A673 (cell line): Measurements from ENCODE around the gene DUSP19. TPM values are rescaled to one million over a fixed set of nuclear protein-coding genes. Genes with fewer than 3 reads are reported as not detected.

Experiments
- BruUV-seq: library from RNA; stranded (reverse); fragments of 400-500 nt; replicated peaks from 2 replicates; lab custom pipeline; 2021; lab: Mats Ljungman, UMichigan
- CTCF ChIA-PET: fragments of 300-600 bp; sonication (Branson Sonifier 250); formaldehyde crosslinking; loops from one replicate; lab custom pipeline; 2022; ENCODE audit warnings: antibody characterized with exemption; lab: Charles Lee
- POLR2A ChIA-PET: fragments of 300-600 bp; sonication (Branson Sonifier 250); formaldehyde crosslinking; loops from one replicate; lab custom pipeline; 2022; ENCODE audit warnings: antibody characterized with exemption; ENCODE audit not compliant: low non-redundant PET; lab: Charles Lee
- DNase-seq: peaks from one replicate; pipeline ENCODE4 v3.0.0-alpha.2; 2015; ENCODE audit warnings: low spot score
- H3K27ac ChIP-seq: fragments of 200-600 bp; sonication (generic); 2 replicates; pipeline ENCODE4 v1.5.1; 2016; ENCODE audit warnings: mixed run types, low read depth, mild to moderate bottlenecking, mixed read lengths, antibody characterized with exemption, low read length; ENCODE audit not compliant: poor library complexity, severe bottlenecking
- H3K27me3 ChIP-seq: fragments of 200-600 bp; sonication (generic); replicated peaks from 2 replicates; pipeline ENCODE4 v1.6.1; 2017; ENCODE audit warnings: mixed run types, low read depth, mild to moderate bottlenecking, mixed read lengths, antibody characterized with exemption, low read length; ENCODE audit not compliant: insufficient read depth, poor library complexity
- H3K36me3 ChIP-seq: fragments of 200-600 bp; sonication (generic); 2 replicates; pipeline ENCODE4 v1.6.1; 2016; ENCODE audit warnings: mixed run types, mild to moderate bottlenecking, mixed read lengths, antibody characterized with exemption, low read length; ENCODE audit not compliant: insufficient read depth, poor library complexity, severe bottlenecking
- H3K4me1 ChIP-seq: fragments of 200-600 bp; sonication (generic); 2 replicates; pipeline ENCODE4 v1.6.1; 2017; ENCODE audit warnings: mixed run types, mild to moderate bottlenecking, mixed read lengths, antibody characterized with exemption, low read length; ENCODE audit not compliant: insufficient read depth, poor library complexity, severe bottlenecking
- H3K4me3 ChIP-seq: fragments of 200-600 bp; sonication (generic); 2 replicates; pipeline ENCODE4 v1.5.1; 2016; ENCODE audit warnings: low read depth, mixed run types, mild to moderate bottlenecking, mixed read lengths, low read length; ENCODE audit not compliant: poor library complexity, severe bottlenecking
- H3K9me3 ChIP-seq: fragments of 200-600 bp; sonication (generic); 2 replicates; pipeline ENCODE4 v1.6.1; 2016; ENCODE audit warnings: mixed run types, low read depth, mild to moderate bottlenecking, mixed read lengths, antibody characterized with exemption, low read length; ENCODE audit not compliant: poor library complexity, severe bottlenecking
- CTCF ChIP-seq: fragments of 300-800, 200-600 bp; sonication (generic); conservative IDR thresholded peaks from 2 replicates; pipeline ENCODE4 v1.5.1; 2017; ENCODE audit warnings: low read depth, mild to moderate bottlenecking, antibody characterized with exemption, low read length, moderate library complexity, mixed read lengths
- EZH2 ChIP-seq: fragments of 200-600 bp; sonication (generic); IDR thresholded peaks from 2 replicates; pipeline ENCODE4 v1.6.1; 2017; ENCODE audit warnings: borderline replicate concordance, low read depth, mild to moderate bottlenecking, mixed read lengths, antibody characterized with exemption, low read length; ENCODE audit not compliant: poor library complexity, severe bottlenecking
- intact Hi-C: fragments of 100-400 bp; cut with micrococcal nuclease; formaldehyde crosslinking; loops from one replicate; pipeline ENCODE4 v1.10.0; 2022; ENCODE audit not compliant: unreplicated experiment
- total RNA-seq: library from RNA; stranded (reverse); gene quantifications from 2 replicates; pipeline ENCODE4 v1.2.3, GENCODE V29; 2021

Gene DUSP19
- total RNA-seq, 1 experiment from 2014 or later, result 5.2 TPM

DNA sequence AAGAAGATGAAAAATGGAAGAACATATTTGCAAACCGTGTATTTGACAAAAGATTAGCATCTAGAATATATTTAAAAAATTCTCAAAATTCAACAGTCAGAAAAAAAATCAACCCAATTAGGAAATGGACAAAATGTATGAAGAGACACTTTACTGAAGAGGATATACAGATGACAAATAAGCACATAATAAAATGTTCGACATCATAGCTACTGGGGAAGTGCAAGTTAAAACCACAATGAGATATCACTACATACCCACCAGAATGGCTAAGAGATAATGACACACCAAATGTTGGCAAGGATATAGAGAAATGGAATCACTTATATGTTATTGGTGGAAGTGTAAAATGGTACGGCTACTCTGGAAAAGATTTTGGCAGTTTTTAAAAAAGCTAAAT is 34.0 kb downstream of the DUSP19 start:
- Histone ChIP-seq H3K27me3 (no peaks in the 10 kb centered on the region), H3K9me3 (no peaks in the 10 kb centered on the region), H3K4me1 (no peaks in the 10 kb centered on the region), H3K36me3 (no peaks in the 10 kb centered on the region), H3K4me3 (no peak overlapping the region), H3K27ac (no peak overlapping the region)
- ChIA-PET CTCF (no interaction called here), POLR2A (no interaction called here)
- intact Hi-C loops, result no loop called here
- no peak for DNase-seq
- TF ChIP-seq EZH2 (no peak), CTCF (no peak)
- BruUV-seq, result no TSS peak

- Histone ChIP-seq H3K9me3 (no peaks in the 10 kb centered on the region), H3K27ac (no peak overlapping the region), H3K36me3 (no peaks in the 10 kb centered on the region), H3K27me3 (no peaks in the 10 kb centered on the region), H3K4me3 (no peak overlapping the region), H3K4me1 (no peaks in the 10 kb centered on the region)
- POLR2A ChIA-PET, result no interaction called here
- CTCF ChIA-PET, result no interaction called here
- TF ChIP-seq EZH2, result no peak
- no peak for TF ChIP-seq CTCF
- BruUV-seq, result no TSS peak
- intact Hi-C loops, result no loop called here
- DNase-seq, result no peak
Measured at GRCh38 chr2:183113630-183114029, 35.1 kb downstream of the DUSP19 start.

GRCh38 chr2:183117226-183117625 is 38.7 kb downstream of the DUSP19 start:
- DNase-seq, result no peak
- Histone ChIP-seq H3K27ac (no peak overlapping the region), H3K27me3 (no peaks in the 10 kb centered on the region), H3K4me1 (no peaks in the 10 kb centered on the region), H3K4me3 (no peak overlapping the region), H3K36me3 (no peaks in the 10 kb centered on the region), H3K9me3 (no peaks in the 10 kb centered on the region)
- TF ChIP-seq EZH2 (no peak), CTCF (no peak)
- ChIA-PET POLR2A (no interaction called here), CTCF (no interaction called here)
- intact Hi-C loops, result no loop called here
- no TSS peak for BruUV-seq
